Keratinocyte (primary cell): ENCODE results near the gene DNAH11. TPM values are rescaled to one million over a fixed set of nuclear protein-coding genes. Genes with fewer than 3 reads are reported as not detected.

Experiments
- DNase-seq: peaks from one replicate; pipeline ENCODE4 v3.0.0-alpha.2; 2011; ENCODE audit warnings: low read depth, missing footprints, low spot score
- FAIRE-seq: peaks from 2 replicates; lab custom pipeline; 2011; peaks lifted over from hg19 to GRCh38; lab: Jason Lieb, UNC
- H2AFZ ChIP-seq: 2 replicates; pipeline ENCODE4 v1.6.0; 2012; ENCODE audit warnings: low read length, control low read depth, inconsistent platforms; ENCODE audit not compliant: control insufficient read depth
- H3K27ac ChIP-seq: 2 replicates; pipeline ENCODE4 v1.5.1; 2011; ENCODE audit warnings: low read length; ENCODE audit not compliant: control insufficient read depth, insufficient read depth
- H3K27me3 ChIP-seq: 3 replicates; pipeline ENCODE4 v1.6.0; 2011; ENCODE audit warnings: low read length; ENCODE audit not compliant: control insufficient read depth, insufficient read depth; ENCODE audit errors: extremely low read depth
- H3K36me3 ChIP-seq, 2 experiments: 2 replicates in 1 of 2; 3 replicates in 1 of 2; pipeline ENCODE4 v1.5.1; 2011; ENCODE audit warnings: low read length in 2 of 2, mild to moderate bottlenecking in 1 of 2; ENCODE audit not compliant: control insufficient read depth in 2 of 2, insufficient read depth in 2 of 2; ENCODE audit errors: extremely low read depth in 1 of 2
- H3K4me1 ChIP-seq: 3 replicates; pipeline ENCODE4 v1.5.1; 2011; ENCODE audit warnings: low read length; ENCODE audit not compliant: control insufficient read depth, insufficient read depth; ENCODE audit errors: extremely low read depth
- H3K4me2 ChIP-seq: 3 replicates; pipeline ENCODE4 v1.6.0; 2011; ENCODE audit warnings: low read depth, low read length; ENCODE audit not compliant: control insufficient read depth, insufficient read depth; ENCODE audit errors: extremely low read depth
- H3K4me3 ChIP-seq, 3 experiments: fragments of 200-600 bp in 1 of 3; sonication (generic) in 1 of 3; 2 replicates in 2 of 3; 3 replicates in 1 of 3; pipeline ENCODE4 v1.5.1; 2011 to 2016; ENCODE audit warnings: low read length in 3 of 3, mild to moderate bottlenecking in 3 of 3, control low read depth in 2 of 3, inconsistent platforms in 1 of 3, low read depth in 1 of 3, mixed read lengths in 1 of 3, mixed run types in 1 of 3, moderate library complexity in 1 of 3; ENCODE audit not compliant: control insufficient read depth in 2 of 3, insufficient read depth in 2 of 3; ENCODE audit errors: extremely low read depth in 1 of 3
- H3K79me2 ChIP-seq: 2 replicates; pipeline ENCODE4 v1.6.0; 2012; ENCODE audit warnings: low read length; ENCODE audit not compliant: control insufficient read depth, insufficient read depth
- H3K9ac ChIP-seq: 3 replicates; pipeline ENCODE4 v1.6.0; 2011; ENCODE audit warnings: low read length; ENCODE audit not compliant: control insufficient read depth, insufficient read depth; ENCODE audit errors: extremely low read depth
- H3K9me1 ChIP-seq: 3 replicates; pipeline ENCODE4 v1.6.0; 2011; ENCODE audit warnings: low read length; ENCODE audit not compliant: control insufficient read depth, insufficient read depth; ENCODE audit errors: extremely low read depth
- H3K9me3 ChIP-seq: 2 replicates; pipeline ENCODE4 v1.5.1; 2012; ENCODE audit warnings: low read depth, low read length; ENCODE audit not compliant: control insufficient read depth
- H4K20me1 ChIP-seq: 3 replicates; pipeline ENCODE4 v1.6.0; 2011; ENCODE audit warnings: low read length; ENCODE audit not compliant: control insufficient read depth, insufficient read depth; ENCODE audit errors: extremely low read depth
- EZH2 ChIP-seq: IDR thresholded peaks from one replicate; pipeline ENCODE4 v1.6.1; 2012; ENCODE audit warnings: inconsistent platforms, mild to moderate bottlenecking, low read length, moderate library complexity
- dilution Hi-C: fragments of 300-500 bp; cut with MboI; formaldehyde crosslinking; loops from one replicate; pipeline ENCODE4 v1.7.0; 2020; ENCODE audit warnings: low sequenced_read_pairs; ENCODE audit not compliant: extremely low pct_ligation_motif_present
- polyA plus RNA-seq, 5 experiments: library from polyadenylated mRNA; depleted of rRNA in 3 of 5; stranded (reverse) in 3 of 5; stranded (forward) in 1 of 5; unstranded in 1 of 5; fragments of >200 nt; gene quantifications; 1 replicate in 1 of 5; 2 replicates in 3 of 5; 3 replicates in 1 of 5; pipeline versions ENCODE4 v1.2.1 to v1.2.3, GENCODE V29; 2011 to 2012; ENCODE audit warnings: missing spikeins in 2 of 5, low read depth in 1 of 5, low replicate concordance in 1 of 5
- TF ChIP-seq, protein P1 (sequence below), 3 experiments: IDR thresholded peaks in 1 of 3; conservative IDR thresholded peaks in 1 of 3; optimal IDR thresholded peaks in 1 of 3; 2 replicates in 2 of 3; 3 replicates in 1 of 3; pipeline versions ENCODE3 to v1.5.1; 2011; ENCODE audit warnings: low read length in 3 of 3, mild to moderate bottlenecking in 3 of 3, moderate library complexity in 2 of 3, control low read depth in 1 of 3, inconsistent platforms in 1 of 3; ENCODE audit not compliant: insufficient read depth in 2 of 3; ENCODE audit errors: extremely low read depth in 1 of 3

The DNAH11 gene
- polyA plus RNA-seq, 1 donor (not counting 4 experiments of a cell fraction or from before 2014, with no cell fraction given): 0.21 TPM

DNA sequence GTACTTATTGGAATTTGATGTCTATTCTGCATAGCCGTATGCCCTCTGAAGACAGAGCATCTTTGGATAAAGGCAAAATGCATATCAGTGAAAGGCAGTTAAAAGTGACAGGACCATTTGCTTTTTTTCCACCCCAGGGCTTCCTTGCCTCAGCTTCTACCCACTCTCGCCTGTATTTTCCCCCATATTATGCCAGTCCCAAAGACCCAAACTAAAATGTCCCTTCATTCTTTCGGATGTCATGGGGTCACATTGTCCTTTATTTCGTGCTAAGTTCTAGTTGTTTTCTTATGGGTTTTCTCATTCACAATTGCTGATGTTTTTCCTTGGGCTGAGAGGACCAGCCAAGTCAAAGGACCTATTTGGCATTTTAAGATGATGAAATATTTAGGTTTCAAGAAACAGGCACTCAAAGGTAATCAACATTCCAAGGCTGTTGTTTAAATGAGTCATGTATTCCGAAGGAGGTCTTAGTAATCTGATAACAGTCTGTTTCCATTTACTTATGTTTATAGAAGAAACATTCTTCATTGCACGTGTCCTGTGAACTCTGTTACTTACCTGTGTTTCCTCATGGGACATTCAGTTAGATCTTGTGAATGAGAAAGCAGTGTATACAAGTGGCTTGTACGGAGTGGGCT is 74.1 kb downstream of the DNAH11 start:
- H3K4me2 ChIP-seq: peak overlapping the region; percentile 39
- no peaks in the 10 kb centered on the region for H4K20me1 ChIP-seq
- dilution Hi-C loops: no loop called here
- FAIRE-seq (peak; percentile 75), DNase-seq (peak; percentile 36)
- no peak overlapping the region for H2AFZ ChIP-seq
- no peak overlapping the region for H3K27ac ChIP-seq
- no peaks in the 10 kb centered on the region for H3K79me2 ChIP-seq
- no peaks in the 10 kb centered on the region for H3K9me1 ChIP-seq
- no peaks in the 10 kb centered on the region for H3K27me3 ChIP-seq
- H3K36me3 ChIP-seq: no peaks in the 10 kb centered on the region
- no peaks in the 10 kb centered on the region for H3K9me3 ChIP-seq
- peaks cover 18% of the 10 kb centered on the region for H3K4me1 ChIP-seq
- H3K4me3 ChIP-seq: no peak overlapping the region
- H3K9ac ChIP-seq: no peak overlapping the region
- TF ChIP-seq, protein P1, sequence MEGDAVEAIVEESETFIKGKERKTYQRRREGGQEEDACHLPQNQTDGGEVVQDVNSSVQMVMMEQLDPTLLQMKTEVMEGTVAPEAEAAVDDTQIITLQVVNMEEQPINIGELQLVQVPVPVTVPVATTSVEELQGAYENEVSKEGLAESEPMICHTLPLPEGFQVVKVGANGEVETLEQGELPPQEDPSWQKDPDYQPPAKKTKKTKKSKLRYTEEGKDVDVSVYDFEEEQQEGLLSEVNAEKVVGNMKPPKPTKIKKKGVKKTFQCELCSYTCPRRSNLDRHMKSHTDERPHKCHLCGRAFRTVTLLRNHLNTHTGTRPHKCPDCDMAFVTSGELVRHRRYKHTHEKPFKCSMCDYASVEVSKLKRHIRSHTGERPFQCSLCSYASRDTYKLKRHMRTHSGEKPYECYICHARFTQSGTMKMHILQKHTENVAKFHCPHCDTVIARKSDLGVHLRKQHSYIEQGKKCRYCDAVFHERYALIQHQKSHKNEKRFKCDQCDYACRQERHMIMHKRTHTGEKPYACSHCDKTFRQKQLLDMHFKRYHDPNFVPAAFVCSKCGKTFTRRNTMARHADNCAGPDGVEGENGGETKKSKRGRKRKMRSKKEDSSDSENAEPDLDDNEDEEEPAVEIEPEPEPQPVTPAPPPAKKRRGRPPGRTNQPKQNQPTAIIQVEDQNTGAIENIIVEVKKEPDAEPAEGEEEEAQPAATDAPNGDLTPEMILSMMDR (optimal IDR thresholded peaks at IDR 0.05 in 1 of 3, IDR thresholded peaks at IDR 0.05 in 1 of 3, conservative IDR thresholded peaks at IDR 0.05 in 1 of 3; ENCODE audit: extremely low read depth in 1 of 3, insufficient read depth in 2 of 3, low read length in 3 of 3): no peak
- TF ChIP-seq EZH2: no peak

DNA sequence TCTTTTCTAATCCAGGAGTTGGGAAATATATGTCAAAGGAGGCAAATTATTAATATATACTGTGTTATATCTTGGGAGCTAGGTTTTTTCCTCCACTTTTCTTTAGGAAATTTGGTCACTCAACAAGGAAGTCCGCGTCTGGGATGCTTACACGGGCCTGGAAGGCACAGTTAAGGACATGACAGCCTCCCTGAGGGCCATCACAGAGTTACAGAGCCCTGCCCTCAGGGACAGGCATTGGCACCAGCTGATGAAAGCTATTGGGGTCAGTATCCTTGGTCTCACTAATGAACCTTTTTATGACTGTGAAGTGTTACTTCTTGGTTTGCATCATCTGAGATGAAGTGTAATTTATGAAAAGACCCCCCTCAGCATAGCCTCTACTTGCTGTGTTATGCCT is 74.7 kb downstream of the DNAH11 start:
- no peaks in the 10 kb centered on the region for H3K9me1 ChIP-seq
- no peak for FAIRE-seq
- TF ChIP-seq, protein P1 (optimal IDR thresholded peaks at IDR 0.05 in 1 of 3, IDR thresholded peaks at IDR 0.05 in 1 of 3, conservative IDR thresholded peaks at IDR 0.05 in 1 of 3; ENCODE audit: extremely low read depth in 1 of 3, insufficient read depth in 2 of 3, low read length in 3 of 3): no peak
- TF ChIP-seq EZH2: no peak
- no peaks in the 10 kb centered on the region for H4K20me1 ChIP-seq
- H3K79me2 ChIP-seq: no peaks in the 10 kb centered on the region
- no peaks in the 10 kb centered on the region for H3K27me3 ChIP-seq
- no peaks in the 10 kb centered on the region for H3K36me3 ChIP-seq
- H3K9ac ChIP-seq: no peak overlapping the region
- H3K9me3 ChIP-seq: no peaks in the 10 kb centered on the region
- dilution Hi-C loops: no loop called here
- H2AFZ ChIP-seq: no peak overlapping the region
- H3K4me1 ChIP-seq: peaks cover 18% of the 10 kb centered on the region
- H3K27ac ChIP-seq: no peak overlapping the region
- DNase-seq: no peak
- H3K4me3 ChIP-seq: no peak overlapping the region
- H3K4me2 ChIP-seq: peak overlapping the region; percentile 39
